PC-3 (cell line): Measurements from ENCODE around the gene PABPC3. TPM values are rescaled to one million over a fixed set of nuclear protein-coding genes. Genes with fewer than 3 reads are reported as not detected.

ENCODE experiments used
- ATAC-seq: fragments of 200-7000 bp; cut with Tn5 transposase; 2 replicates; pipeline ENCODE4 v1.9.1; 2020; ENCODE audit warnings: mild to moderate bottlenecking, moderate library complexity
- BruUV-seq: library from RNA; stranded (reverse); fragments of 400-500 nt; replicated peaks from 2 replicates; lab custom pipeline; 2021; lab: Mats Ljungman, UMichigan
- CTCF ChIA-PET: fragments of 300-600 bp; sonication (Branson Sonifier 250); formaldehyde crosslinking; loops from one replicate; lab custom pipeline; 2022; ENCODE audit warnings: antibody characterized with exemption; lab: Charles Lee
- POLR2A ChIA-PET: fragments of 300-600 bp; sonication (Branson Sonifier 250); formaldehyde crosslinking; loops from one replicate; lab custom pipeline; 2022; ENCODE audit warnings: antibody characterized with exemption; ENCODE audit not compliant: unreplicated experiment; lab: Charles Lee
- DNase-seq: peaks from one replicate; pipeline ENCODE4 v3.0.0-alpha.2; 2015
- H2AFZ ChIP-seq: fragments of 300-600 bp; sonication (generic); 2 replicates; pipeline ENCODE4 v1.6.0; 2016; ENCODE audit warnings: antibody characterized with exemption, low read length
- H3F3A ChIP-seq: fragments of 300-600 bp; sonication (generic); one replicate; pipeline ENCODE4 v1.6.0; 2017; ENCODE audit warnings: antibody characterized with exemption, low read length, control low read depth, mild to moderate bottlenecking; ENCODE audit not compliant: unreplicated experiment
- H3K27ac ChIP-seq: fragments of 300-600 bp; sonication (generic); 2 replicates; pipeline ENCODE4 v1.5.1; 2016; ENCODE audit warnings: mild to moderate bottlenecking, low read length
- H3K27me3 ChIP-seq: fragments of 300-600 bp; sonication (generic); 2 replicates; pipeline ENCODE4 v1.6.1; 2016; ENCODE audit warnings: low read length, mixed read lengths
- H3K36me3 ChIP-seq: fragments of 300-600 bp; sonication (generic); 2 replicates; pipeline ENCODE4 v1.6.1; 2016; ENCODE audit warnings: low read depth, mixed run types, low read length, mixed read lengths
- H3K4me1 ChIP-seq: fragments of 300-600 bp; sonication (generic); 2 replicates; pipeline ENCODE4 v1.5.1; 2016; ENCODE audit warnings: low read length; ENCODE audit not compliant: insufficient read depth
- H3K4me2 ChIP-seq: fragments of 300-600 bp; sonication (generic); 2 replicates; pipeline ENCODE4 v1.6.0; 2016; ENCODE audit warnings: low read length
- H3K4me3 ChIP-seq: fragments of 300-600 bp; sonication (generic); 2 replicates; pipeline ENCODE4 v1.5.1; 2016; ENCODE audit warnings: mild to moderate bottlenecking, low read length, mixed read lengths
- H3K79me2 ChIP-seq: fragments of 300-600 bp; sonication (generic); 2 replicates; pipeline ENCODE4 v1.6.1; 2017; ENCODE audit warnings: low read length, mixed read lengths
- H3K9ac ChIP-seq: fragments of 300-600 bp; sonication (generic); 2 replicates; pipeline ENCODE4 v1.6.0; 2016; ENCODE audit warnings: mild to moderate bottlenecking, low read length
- H3K9me2 ChIP-seq: fragments of 300-600 bp; sonication (generic); replicated peaks from 2 replicates; pipeline ENCODE4 v1.6.1; 2016; ENCODE audit warnings: mixed run types, low read length, mixed read lengths
- H3K9me3 ChIP-seq: fragments of 300-600 bp; sonication (generic); 2 replicates; pipeline ENCODE4 v1.6.1; 2016; ENCODE audit warnings: low read length, mixed read lengths
- H4K20me1 ChIP-seq: fragments of 300-600 bp; sonication (generic); 2 replicates; pipeline ENCODE4 v1.6.1; 2016; ENCODE audit warnings: low read length, mixed read lengths
- CTCF ChIP-seq: fragments of 300-600 bp; sonication (generic); conservative IDR thresholded peaks from 2 replicates; pipeline ENCODE4 v1.5.1; 2017; ENCODE audit warnings: antibody characterized with exemption, low read depth, mild to moderate bottlenecking, low read length
- EZH2 ChIP-seq: fragments of 300-600 bp; sonication (generic); IDR thresholded peaks from one replicate; pipeline ENCODE4 v1.6.1; 2017; ENCODE audit warnings: antibody characterized with exemption, mild to moderate bottlenecking, low read length; ENCODE audit not compliant: unreplicated experiment
- EZH2phosphoT487 ChIP-seq: fragments of 300-600 bp; sonication (generic); IDR thresholded peaks from 2 replicates; pipeline ENCODE4 v1.6.1; 2018; ENCODE audit warnings: mild to moderate bottlenecking, antibody characterized with exemption, low read length, borderline replicate concordance
- intact Hi-C: fragments of 100-400 bp; cut with micrococcal nuclease; formaldehyde crosslinking; loops from 2 replicates; pipeline ENCODE4 v1.9.0; 2023
- total RNA-seq: library from RNA; depleted of rRNA; stranded (reverse); fragments of >200 nt; gene quantifications from 2 replicates; pipeline ENCODE4 v1.2.3, GENCODE V29; 2014

The PABPC3 gene
- total RNA-seq, 1 experiment from 2014 or later = 0.26 TPM

- no peak for ATAC-seq
- TF ChIP-seq EZH2 (no peak), EZH2phosphoT487 (no peak), CTCF (no peak)
These were observed 26.0 kb upstream of the PABPC3 start for GRCh38 chr13:25069911-25070310.

GRCh38 chr13:25080773-25081172, 15.2 kb upstream of the PABPC3 start:
- H3K79me2 ChIP-seq = no peaks in the 10 kb centered on the region
- no peak for ATAC-seq
- no peak overlapping the region for H3K27ac ChIP-seq
- BruUV-seq = no TSS peak
- no peaks in the 10 kb centered on the region for H3F3A ChIP-seq
- DNase-seq = no peak
- H3K36me3 ChIP-seq = no peaks in the 10 kb centered on the region
- no peak overlapping the region for H3K9ac ChIP-seq
- H3K9me2 ChIP-seq = no peaks in the 10 kb centered on the region
- ChIA-PET CTCF (no interaction called here), POLR2A (no interaction called here)
- no peaks in the 10 kb centered on the region for H3K4me1 ChIP-seq
- TF ChIP-seq EZH2phosphoT487 = no peak
- TF ChIP-seq CTCF = no peak
- TF ChIP-seq EZH2 = no peak
- H4K20me1 ChIP-seq = no peaks in the 10 kb centered on the region
- H3K27me3 ChIP-seq = peaks cover 26% of the 10 kb centered on the region
- intact Hi-C loops = no loop called here
- no peaks in the 10 kb centered on the region for H3K9me3 ChIP-seq
- H2AFZ ChIP-seq = no peak overlapping the region
- no peak overlapping the region for H3K4me2 ChIP-seq
- no peak overlapping the region for H3K4me3 ChIP-seq

More at GRCh38 chr13:25069911-25070310, 26.0 kb upstream of the PABPC3 start:
- POLR2A ChIA-PET = no interaction called here
- Histone ChIP-seq H3K36me3 (no peaks in the 10 kb centered on the region), H3F3A (no peaks in the 10 kb centered on the region), H4K20me1 (no peaks in the 10 kb centered on the region), H3K9me2 (no peaks in the 10 kb centered on the region), H3K9ac (no peak overlapping the region), H3K4me2 (no peak overlapping the region), H3K79me2 (no peaks in the 10 kb centered on the region), H3K4me1 (no peaks in the 10 kb centered on the region), H3K4me3 (no peak overlapping the region), H3K27me3 (peaks cover 66% of the 10 kb centered on the region), H3K9me3 (no peaks in the 10 kb centered on the region), H3K27ac (no peak overlapping the region), H2AFZ (no peak overlapping the region)
- no peak for DNase-seq
- BruUV-seq = no TSS peak
- intact Hi-C loops = no loop called here
- CTCF ChIA-PET = no interaction called here

- CTCF ChIA-PET = interaction anchor here (0.6 kb wide), 1 partner anchor 413 kb away, joined by 3 read pairs; no protein-coding TSS in a partner anchor
- no peak for DNase-seq
- Histone ChIP-seq H3K4me2 (no peak overlapping the region), H3F3A (no peaks in the 10 kb centered on the region), H3K4me1 (no peaks in the 10 kb centered on the region), H4K20me1 (no peaks in the 10 kb centered on the region), H2AFZ (no peak overlapping the region), H3K79me2 (no peaks in the 10 kb centered on the region), H3K9ac (no peak overlapping the region), H3K4me3 (no peak overlapping the region), H3K36me3 (no peaks in the 10 kb centered on the region), H3K27ac (no peak overlapping the region), H3K9me3 (no peaks in the 10 kb centered on the region), H3K27me3 (peaks cover 23% of the 10 kb centered on the region), H3K9me2 (no peaks in the 10 kb centered on the region)
- no peak for TF ChIP-seq EZH2phosphoT487
- no peak for TF ChIP-seq CTCF
- TF ChIP-seq EZH2 = no peak
- no peak for ATAC-seq
- intact Hi-C loops = no loop called here
- POLR2A ChIA-PET = no interaction called here
- BruUV-seq = no TSS peak
These were observed 11.8 kb upstream of the PABPC3 start for GRCh38 chr13:25084096-25084495.
